Measurements from ENCODE around the gene SIGLEC7.
"Not testable (repeated sequence)": the region's sequence is repeated elsewhere in the genome, so short reads cannot be mapped to it uniquely, and the experiment has no call there.

Gene SIGLEC7

DNA sequence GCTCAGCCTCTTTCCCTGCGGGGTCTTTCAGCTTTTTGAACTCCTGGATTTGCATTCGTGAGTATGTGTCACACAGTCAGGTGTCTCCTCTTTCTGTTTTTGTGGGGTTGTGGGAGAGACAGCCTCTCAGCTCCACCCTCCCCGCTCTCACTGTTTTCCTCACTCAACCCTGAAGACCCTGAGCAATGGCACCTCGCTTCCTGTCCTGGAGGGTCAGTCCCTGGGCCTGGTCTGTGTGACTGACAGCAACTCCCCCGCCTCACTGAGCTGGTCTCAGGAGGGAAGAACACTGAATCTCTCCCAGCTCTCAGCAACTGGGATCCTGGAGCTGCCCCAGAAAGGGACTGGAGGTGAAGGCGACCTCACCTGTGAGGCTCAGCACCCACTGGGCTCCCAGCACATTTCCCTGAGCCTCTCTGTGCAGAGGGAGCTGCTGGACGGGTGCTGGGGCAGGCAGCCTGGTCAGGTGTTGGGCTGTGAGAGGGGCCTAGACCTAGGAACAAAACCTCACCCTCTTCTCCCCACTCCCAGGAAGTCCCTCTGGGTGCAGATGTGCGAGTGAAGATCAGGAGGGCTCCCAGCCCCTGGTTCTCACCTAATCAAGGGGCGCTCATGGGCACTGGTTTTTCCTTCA lies 4.2 kb upstream of the SIGLEC7 start:
- in situ Hi-C loops (cut with MboI; ENCODE audit: low sequenced_read_pairs) = no loop called here
- no peak for DNase-seq (ENCODE audit: low spot score in 2 of 2)

DNA sequence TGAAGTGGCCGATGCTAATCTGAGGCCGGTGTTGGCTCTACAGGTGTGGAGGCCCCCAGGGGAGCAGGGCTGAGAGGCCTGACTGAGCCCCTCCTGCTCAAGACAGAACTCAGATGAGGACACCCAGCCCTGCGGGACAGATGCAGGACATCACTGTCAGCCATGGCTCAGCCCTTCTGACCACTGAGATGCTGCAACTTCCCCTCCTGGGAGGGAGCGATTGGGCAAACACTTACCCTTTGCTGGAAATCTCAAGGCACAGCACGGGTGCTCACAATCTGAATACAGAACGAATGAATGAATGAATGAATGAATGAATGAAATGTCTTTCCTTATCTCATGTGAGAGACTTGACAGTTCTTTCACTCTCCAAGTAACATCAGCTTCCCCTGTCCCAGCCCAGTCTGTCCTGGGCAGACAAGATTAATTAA lies 3.5 kb upstream of the SIGLEC7 start:
- in situ Hi-C loops (cut with MboI; ENCODE audit: low sequenced_read_pairs) = no loop called here
- no peak overlapping the region for H3K4me3 ChIP-seq
- DNase-seq (ENCODE audit: low spot score in 2 of 2) = no peak
- H3K36me3 ChIP-seq (replicated peaks) = no peaks in the 10 kb centered on the region
- no peaks in the 10 kb centered on the region for H3K4me1 ChIP-seq
- peaks cover 30% of the 10 kb centered on the region for H3K27me3 ChIP-seq (ENCODE audit: low read depth)
- peaks cover 3% of the 10 kb centered on the region; the same call in 1 of the 2 replicates for H3K9me3 ChIP-seq

More for the DNA sequence above, 4.2 kb upstream of the SIGLEC7 start:
- H3K4me3 ChIP-seq = no peak overlapping the region
- H3K9me3 ChIP-seq = peaks cover 3% of the 10 kb centered on the region; the same call in 1 of the 2 replicates
- no peaks in the 10 kb centered on the region for H3K4me1 ChIP-seq
- peaks cover 30% of the 10 kb centered on the region for H3K27me3 ChIP-seq (ENCODE audit: low read depth)
- no peaks in the 10 kb centered on the region for H3K36me3 ChIP-seq (replicated peaks)

DNA sequence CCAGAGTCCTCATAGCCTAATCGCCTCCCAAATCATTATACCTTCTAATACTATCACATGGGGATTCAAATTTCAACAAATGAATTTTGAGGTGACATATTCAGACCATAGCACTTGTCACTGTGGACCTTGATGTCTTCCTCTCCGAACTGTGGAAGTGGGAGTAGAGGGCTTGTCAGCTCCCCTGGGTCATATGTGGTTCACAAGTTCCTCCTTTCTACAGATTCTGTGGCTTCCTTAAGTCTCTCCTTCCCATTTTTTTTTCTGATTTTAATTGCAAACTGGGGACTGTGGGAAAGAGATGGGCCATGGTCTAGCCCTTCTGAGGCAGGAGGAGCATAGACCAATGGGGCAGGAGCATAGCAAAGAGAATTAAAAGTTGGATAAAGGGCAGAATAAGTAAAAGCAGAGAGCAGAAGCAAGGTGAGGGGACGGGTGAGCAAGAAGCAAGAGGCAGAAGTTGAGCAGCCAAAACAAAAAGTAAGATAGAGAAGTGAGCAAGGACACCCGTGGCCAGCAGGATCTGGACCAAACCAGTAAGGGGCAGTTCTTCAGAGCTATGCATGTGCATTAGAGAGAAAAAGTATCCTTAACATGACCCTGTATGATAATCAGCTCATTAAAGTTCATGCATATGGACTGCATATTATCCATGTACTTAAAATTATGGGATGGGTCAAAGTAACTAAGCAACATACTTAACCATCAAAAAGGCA lies 2.6 kb upstream of the SIGLEC7 start:
- Histone ChIP-seq H3K36me3 (replicated peaks) (no peaks in the 10 kb centered on the region), H3K9me3 (peaks cover 3% of the 10 kb centered on the region; the same call in 1 of the 2 replicates), H3K4me3 (no peak overlapping the region), H3K4me1 (no peaks in the 10 kb centered on the region), H3K27me3 (ENCODE audit: low read depth) (peaks cover 33% of the 10 kb centered on the region)
- no peak for DNase-seq (ENCODE audit: low spot score in 2 of 2)
- in situ Hi-C loops (cut with MboI; ENCODE audit: low sequenced_read_pairs) = no loop called here

DNA sequence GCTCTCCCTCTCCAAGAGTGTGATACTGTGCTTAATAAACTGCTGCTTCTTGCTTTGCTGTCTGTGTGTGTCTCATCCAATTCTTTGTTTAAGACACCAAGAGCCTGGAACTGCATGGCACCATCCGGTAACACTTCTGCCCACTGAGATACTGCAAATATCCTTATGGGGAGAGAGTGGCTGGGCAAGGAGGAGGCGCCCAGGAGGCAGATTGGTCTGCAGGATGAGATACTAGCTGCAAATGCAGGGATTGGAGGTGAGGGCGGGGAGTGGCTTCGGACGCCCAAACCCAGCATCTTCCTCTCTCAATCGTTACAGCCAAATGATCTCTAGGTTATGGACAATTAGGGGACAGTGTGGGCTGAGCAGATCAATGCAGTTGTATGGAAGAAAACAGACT lies 1.7 kb upstream of the SIGLEC7 start:
- no peaks in the 10 kb centered on the region for H3K36me3 ChIP-seq (replicated peaks)
- peaks cover 33% of the 10 kb centered on the region for H3K27me3 ChIP-seq (ENCODE audit: low read depth)
- in situ Hi-C loops (cut with MboI; ENCODE audit: low sequenced_read_pairs) = no loop called here
- H3K4me3 ChIP-seq = no peak overlapping the region
- no peaks in the 10 kb centered on the region for H3K4me1 ChIP-seq
- DNase-seq (ENCODE audit: low spot score in 2 of 2) = no peak
- no peaks in the 10 kb centered on the region for H3K9me3 ChIP-seq

DNA sequence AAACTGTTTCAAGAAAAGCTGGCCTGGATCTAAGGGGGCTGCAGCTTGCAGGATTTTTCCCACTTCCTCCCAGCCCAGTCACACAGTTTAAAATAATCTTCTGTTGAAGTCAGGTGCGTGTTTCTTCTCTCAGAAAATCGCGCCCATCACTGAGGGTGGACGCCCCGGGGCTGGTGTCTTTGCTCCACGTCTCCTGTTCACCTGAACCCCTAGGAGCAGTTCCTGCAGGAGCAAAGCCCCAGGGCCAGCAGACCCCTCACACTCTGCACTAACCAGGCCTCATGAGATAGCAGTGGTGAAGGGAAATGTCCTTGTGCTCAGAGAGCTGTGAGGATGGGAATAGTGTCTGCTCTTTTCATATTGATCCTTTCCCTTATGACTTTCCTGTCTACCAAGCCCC lies 920 bp upstream of the SIGLEC7 start:
- Histone ChIP-seq H3K27me3 (ENCODE audit: low read depth) (peaks cover 33% of the 10 kb centered on the region), H3K36me3 (replicated peaks) (no peaks in the 10 kb centered on the region), H3K4me1 (no peaks in the 10 kb centered on the region), H3K9me3 (no peaks in the 10 kb centered on the region), H3K4me3 (no peak overlapping the region)
- in situ Hi-C loops (cut with MboI; ENCODE audit: low sequenced_read_pairs) = no loop called here
- DNase-seq (ENCODE audit: low spot score in 2 of 2) = no peak

DNA sequence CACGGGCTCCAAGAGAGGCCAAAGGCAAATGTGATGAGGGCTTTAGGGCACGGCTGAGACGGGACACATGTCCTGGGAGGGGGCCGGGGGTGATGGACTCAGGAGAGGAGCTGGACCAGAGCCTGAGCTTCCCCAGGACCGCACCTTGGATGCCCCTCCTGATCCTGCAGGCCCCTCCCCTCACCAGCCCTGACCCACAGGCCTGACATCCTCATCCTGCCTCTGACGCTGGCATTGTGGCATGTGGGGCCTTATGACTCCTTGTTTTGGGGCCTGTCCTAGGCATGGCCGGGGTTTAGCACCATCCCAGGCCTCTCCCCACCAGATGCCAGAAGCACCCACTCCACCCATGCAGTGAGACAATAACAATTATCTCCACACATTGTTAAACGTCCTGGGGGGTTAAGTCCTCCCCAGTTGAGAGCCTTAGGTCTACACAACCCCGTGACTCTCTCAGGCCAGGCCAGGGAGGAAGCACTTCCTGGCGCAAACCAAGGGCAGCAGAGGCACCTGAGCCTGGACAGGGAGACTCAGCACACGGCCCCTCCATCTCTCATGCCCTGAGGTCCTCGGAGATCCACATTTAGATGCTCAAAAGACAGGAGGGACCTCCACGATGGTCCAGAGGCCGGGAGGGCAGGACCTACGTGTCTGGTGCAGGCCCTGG lies 841 bp downstream of the SIGLEC7 start:
- in situ Hi-C loops (cut with MboI; ENCODE audit: low sequenced_read_pairs); H3K4me1 ChIP-seq; H3K9me3 ChIP-seq; H3K4me3 ChIP-seq; H3K36me3 ChIP-seq (replicated peaks); DNase-seq (ENCODE audit: low spot score in 2 of 2): not testable (repeated sequence)
- peaks cover 33% of the 10 kb centered on the region for H3K27me3 ChIP-seq (ENCODE audit: low read depth)

DNA sequence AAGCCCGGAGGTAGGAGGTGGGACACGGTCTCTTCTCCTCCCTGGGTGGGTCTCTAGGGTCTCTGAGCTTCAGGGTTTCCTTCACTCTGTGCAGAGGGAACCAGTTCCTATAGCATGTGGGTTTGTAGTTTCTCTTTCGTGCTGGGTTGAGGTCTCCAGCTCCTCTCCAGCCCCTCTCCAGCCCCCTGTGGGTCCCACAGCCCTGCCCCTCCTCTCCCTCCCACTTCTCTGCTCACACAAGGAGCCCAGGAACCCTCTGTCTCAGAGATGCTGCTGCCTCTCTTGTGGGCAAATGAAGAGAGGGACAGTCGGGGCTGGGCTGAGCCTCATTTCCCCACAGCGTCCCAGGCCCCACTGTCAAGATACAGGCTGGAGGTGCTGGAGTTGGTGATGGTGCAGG lies 1.4 kb downstream of the SIGLEC7 start:
- no peak for DNase-seq (ENCODE audit: low spot score in 2 of 2)
- no peaks in the 10 kb centered on the region; the same call in 1 of the 2 replicates for H3K9me3 ChIP-seq
- H3K4me3 ChIP-seq = no peak overlapping the region
- H3K27me3 ChIP-seq (ENCODE audit: low read depth) = peaks cover 35% of the 10 kb centered on the region
- in situ Hi-C loops (cut with MboI; ENCODE audit: low sequenced_read_pairs) = no loop called here
- no peaks in the 10 kb centered on the region for H3K4me1 ChIP-seq
- no peaks in the 10 kb centered on the region for H3K36me3 ChIP-seq (replicated peaks)

DNA sequence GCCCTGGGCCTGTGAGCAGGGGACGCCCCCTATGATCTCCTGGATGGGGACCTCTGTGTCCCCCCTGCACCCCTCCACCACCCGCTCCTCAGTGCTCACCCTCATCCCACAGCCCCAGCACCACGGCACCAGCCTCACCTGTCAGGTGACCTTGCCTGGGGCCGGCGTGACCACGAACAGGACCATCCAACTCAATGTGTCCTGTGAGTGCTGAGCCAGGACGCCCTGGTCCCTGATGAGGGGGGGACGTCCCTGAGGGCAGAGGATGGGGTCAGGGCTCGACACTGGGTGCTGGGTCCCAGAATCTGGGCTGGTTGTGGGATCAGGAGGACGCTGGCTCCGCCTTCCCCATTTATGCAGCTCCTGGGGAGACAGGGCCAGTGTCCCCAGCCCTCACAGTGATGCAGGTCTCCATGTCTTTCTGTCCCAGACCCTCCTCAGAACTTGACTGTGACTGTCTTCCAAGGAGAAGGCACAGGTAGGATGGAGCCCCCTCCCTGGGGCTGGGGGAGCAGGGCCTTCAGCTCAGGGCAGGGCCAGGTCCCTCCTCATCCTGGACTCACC lies 2.5 kb downstream of the SIGLEC7 start:
- Histone ChIP-seq H3K36me3 (replicated peaks) (no peaks in the 10 kb centered on the region), H3K4me1 (no peaks in the 10 kb centered on the region), H3K9me3 (peaks cover 2% of the 10 kb centered on the region; the same call in 1 of the 2 replicates), H3K4me3 (no peak overlapping the region), H3K27me3 (ENCODE audit: low read depth) (peaks cover 34% of the 10 kb centered on the region)
- no peak for DNase-seq (ENCODE audit: low spot score in 2 of 2)
- in situ Hi-C loops (cut with MboI; ENCODE audit: low sequenced_read_pairs) = no loop called here

DNA sequence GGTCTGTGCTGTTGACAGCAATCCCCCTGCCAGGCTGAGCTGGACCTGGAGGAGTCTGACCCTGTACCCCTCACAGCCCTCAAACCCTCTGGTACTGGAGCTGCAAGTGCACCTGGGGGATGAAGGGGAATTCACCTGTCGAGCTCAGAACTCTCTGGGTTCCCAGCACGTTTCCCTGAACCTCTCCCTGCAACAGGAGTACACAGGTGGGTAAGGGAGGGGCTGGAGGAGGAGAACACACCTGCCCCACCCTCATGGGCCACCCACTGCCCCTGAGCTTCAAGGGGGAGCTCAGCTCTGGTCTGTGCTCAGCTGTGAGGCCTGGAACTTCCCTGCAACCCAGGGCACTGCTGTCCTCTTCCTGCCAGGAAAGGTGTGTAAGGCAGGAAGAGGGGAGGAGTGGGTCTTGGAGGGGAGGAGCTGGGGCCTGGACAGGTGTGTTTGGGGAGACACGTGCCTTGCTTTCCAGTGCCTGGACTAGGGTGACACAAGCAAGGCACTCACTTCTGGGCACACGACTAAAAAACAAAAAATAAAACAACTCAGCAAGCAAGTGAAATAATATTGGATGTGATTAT lies 3.9 kb downstream of the SIGLEC7 start:
- Histone ChIP-seq H3K4me1 (no peaks in the 10 kb centered on the region), H3K4me3 (no peak overlapping the region), H3K36me3 (replicated peaks) (no peaks in the 10 kb centered on the region), H3K27me3 (ENCODE audit: low read depth) (peaks cover 21% of the 10 kb centered on the region), H3K9me3 (peaks cover 2% of the 10 kb centered on the region; the same call in 1 of the 2 replicates)
- DNase-seq (ENCODE audit: low spot score in 2 of 2) = no peak
- in situ Hi-C loops (cut with MboI; ENCODE audit: low sequenced_read_pairs) = no loop called here

DNA sequence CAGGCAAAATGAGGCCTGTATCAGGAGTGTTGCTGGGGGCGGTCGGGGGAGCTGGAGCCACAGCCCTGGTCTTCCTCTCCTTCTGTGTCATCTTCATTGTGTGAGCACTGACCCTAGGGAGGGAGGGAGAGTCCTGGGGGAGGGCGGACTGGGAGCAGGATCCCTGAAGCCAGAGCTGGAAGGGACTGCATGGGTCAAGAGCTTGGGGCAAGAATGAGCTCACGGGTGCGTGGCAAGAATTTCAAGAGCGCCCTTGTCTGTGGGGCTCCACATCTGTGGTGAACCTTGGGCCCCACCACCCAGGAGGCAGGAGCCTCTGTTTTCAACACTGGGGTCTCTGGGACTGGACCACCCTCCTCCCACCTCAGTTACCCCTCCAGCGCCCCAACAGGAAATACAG lies 4.7 kb downstream of the SIGLEC7 start:
- Histone ChIP-seq H3K27me3 (ENCODE audit: low read depth) (peaks cover 14% of the 10 kb centered on the region), H3K4me3 (no peak overlapping the region), H3K9me3 (peaks cover 2% of the 10 kb centered on the region; the same call in 1 of the 2 replicates), H3K4me1 (no peaks in the 10 kb centered on the region), H3K36me3 (replicated peaks) (no peaks in the 10 kb centered on the region)
- in situ Hi-C loops (cut with MboI; ENCODE audit: low sequenced_read_pairs) = no loop called here
- no peak for DNase-seq (ENCODE audit: low spot score in 2 of 2)

DNA sequence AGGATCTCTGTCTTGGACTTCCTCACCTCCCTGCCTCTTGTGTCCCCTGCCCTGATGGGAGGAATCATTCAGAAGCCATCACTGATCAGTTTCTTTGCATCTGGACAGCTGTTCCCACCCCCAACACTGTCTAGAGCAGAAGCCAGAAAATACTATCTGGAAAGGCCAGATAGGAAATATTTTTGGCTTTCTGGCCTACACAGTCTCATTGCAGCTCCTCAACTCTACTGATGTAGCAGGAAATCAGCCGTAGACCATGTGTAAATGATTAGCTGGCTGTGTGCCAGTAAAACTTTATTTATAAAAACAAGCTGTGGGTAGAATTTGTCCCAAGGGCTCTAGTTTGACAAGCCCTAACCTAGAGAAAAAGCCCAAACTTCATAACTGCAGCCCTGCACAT lies 5.6 kb downstream of the SIGLEC7 start:
- Histone ChIP-seq H3K4me3 (no peak overlapping the region), H3K27me3 (ENCODE audit: low read depth) (peaks cover 9% of the 10 kb centered on the region; the same call in 1 of the 2 replicates), H3K9me3 (peaks cover 2% of the 10 kb centered on the region; the same call in 1 of the 2 replicates), H3K4me1 (no peaks in the 10 kb centered on the region), H3K36me3 (replicated peaks) (no peaks in the 10 kb centered on the region)
- no peak for DNase-seq (ENCODE audit: low spot score in 2 of 2)
- in situ Hi-C loops (cut with MboI; ENCODE audit: low sequenced_read_pairs) = no loop called here

DNA sequence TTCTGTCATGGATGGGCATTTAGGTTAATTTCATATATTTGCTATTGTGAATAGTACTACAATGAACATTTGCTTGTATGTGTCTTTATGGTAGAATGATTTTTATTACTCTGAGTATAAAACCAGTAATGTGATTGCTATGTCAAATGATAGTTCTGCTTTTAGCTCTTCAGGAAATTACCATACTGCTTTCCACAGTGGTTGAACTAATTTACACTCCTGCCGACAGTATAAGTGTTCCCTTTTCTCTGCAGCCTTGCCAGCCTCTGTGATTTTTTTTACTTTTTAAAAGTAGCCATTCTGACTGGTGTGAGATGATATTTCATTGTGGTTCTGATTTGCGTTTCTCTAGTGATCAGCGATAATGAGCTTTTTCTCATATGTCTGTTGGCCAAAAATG lies 6.5 kb downstream of the SIGLEC7 start:
- DNase-seq (ENCODE audit: low spot score in 2 of 2) = no peak
- Histone ChIP-seq H3K4me3 (no peak overlapping the region), H3K4me1 (no peaks in the 10 kb centered on the region), H3K9me3 (peaks cover 2% of the 10 kb centered on the region; the same call in 1 of the 2 replicates), H3K27me3 (ENCODE audit: low read depth) (peaks cover 12% of the 10 kb centered on the region; the same call in 1 of the 2 replicates), H3K36me3 (replicated peaks) (no peaks in the 10 kb centered on the region)
- in situ Hi-C loops (cut with MboI; ENCODE audit: low sequenced_read_pairs) = no loop called here

DNA sequence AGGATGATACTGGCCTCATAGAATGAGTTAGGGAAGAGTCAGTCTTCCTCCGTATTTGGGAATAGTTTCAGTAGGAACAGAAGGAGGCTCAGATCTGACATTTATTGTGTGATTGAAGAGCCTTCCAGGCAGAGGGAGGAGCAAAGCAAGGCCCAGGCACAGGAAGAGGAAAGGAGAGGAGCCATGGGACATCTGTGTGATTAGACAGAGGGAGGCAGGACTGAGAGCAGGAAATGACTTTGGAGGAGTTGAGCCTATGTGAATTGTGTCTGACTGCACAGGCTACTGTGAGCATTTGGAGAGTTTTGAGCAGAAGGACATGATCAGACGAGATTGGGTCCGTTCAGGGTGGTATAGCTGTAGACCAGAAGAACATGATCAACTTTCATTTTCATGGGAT lies 8.5 kb downstream of the SIGLEC7 start:
- H3K4me1 ChIP-seq = no peaks in the 10 kb centered on the region
- H3K9me3 ChIP-seq = peaks cover 2% of the 10 kb centered on the region; the same call in 1 of the 2 replicates
- H3K36me3 ChIP-seq (replicated peaks) = no peaks in the 10 kb centered on the region
- H3K27me3 ChIP-seq (ENCODE audit: low read depth) = peaks cover 9% of the 10 kb centered on the region; the same call in 1 of the 2 replicates
- in situ Hi-C loops (cut with MboI; ENCODE audit: low sequenced_read_pairs) = loop anchor here (25.0 kb wide), 1 partner anchor 512 kb away; no protein-coding TSS in a partner anchor
- no peak overlapping the region for H3K4me3 ChIP-seq
- DNase-seq (ENCODE audit: low spot score in 2 of 2) = no peak

Data from HAP-1 (cell line).